HepG2 (cell line): ENCODE measurements around the gene SPATA33. TPM values are rescaled to one million over a fixed set of nuclear protein-coding genes. Genes with fewer than 3 reads are reported as not detected.

Experiments
- ATF4 ChIP-seq, 2 experiments: fragments of 450-650 bp in 1 of 2; sonication (generic) in 1 of 2; formaldehyde crosslinking; IDR thresholded peaks; 2 replicates each; pipeline versions ENCODE4 v1.5.0 to v1.8.0; 2020 to 2022; ENCODE audit warnings: mild to moderate bottlenecking in 1 of 2, missing genetic modification reagents in 1 of 2
- ESRRA ChIP-seq: sonication (generic); formaldehyde crosslinking; IDR thresholded peaks from 2 replicates; pipeline ENCODE4 v1.5.1; 2020; ENCODE audit warnings: mild to moderate bottlenecking, low read depth, missing genetic modification reagents
- PRPF4 ChIP-seq: fragments of 200-400 bp; formaldehyde crosslinking; IDR thresholded peaks from 2 replicates; pipeline ENCODE4 v1.6.1; 2016; ENCODE audit warnings: low read length, low read depth; ENCODE audit not compliant: poor library complexity, severe bottlenecking
- RFXAP ChIP-seq: sonication (generic); formaldehyde crosslinking; IDR thresholded peaks from 2 replicates; pipeline ENCODE4 v1.4.0; 2020; ENCODE audit warnings: missing genetic modification reagents, borderline replicate concordance
- RORA ChIP-seq: sonication (generic); formaldehyde crosslinking; IDR thresholded peaks from 2 replicates; pipeline ENCODE4 v1.5.0; 2020; ENCODE audit warnings: mild to moderate bottlenecking, missing genetic modification reagents, moderate library complexity
- SALL1 ChIP-seq: sonication (generic); formaldehyde crosslinking; IDR thresholded peaks from 2 replicates; pipeline ENCODE4 v1.8.0; 2022; ENCODE audit warnings: mild to moderate bottlenecking, missing genetic modification reagents
- SOX6 ChIP-seq, 2 experiments: fragments of 450-650 bp in 1 of 2; sonication (generic) in 1 of 2; formaldehyde crosslinking in 1 of 2; IDR thresholded peaks; 2 replicates each; pipeline versions ENCODE4 v1.4.0 to v1.6.1; 2017 to 2020; ENCODE audit warnings: antibody characterized with exemption in 1 of 2, mild to moderate bottlenecking in 1 of 2, missing genetic modification reagents in 1 of 2
- TAF15 ChIP-seq: fragments of 200-400 bp; formaldehyde crosslinking; IDR thresholded peaks from one replicate; pipeline ENCODE4 v1.6.1; 2018; ENCODE audit warnings: mild to moderate bottlenecking, low read depth, low read length; ENCODE audit not compliant: poor library complexity, severe bottlenecking
- TERF1 ChIP-seq: sonication (generic); formaldehyde crosslinking; IDR thresholded peaks from 2 replicates; pipeline ENCODE4 v1.8.0; 2022; ENCODE audit warnings: mild to moderate bottlenecking, missing genetic modification reagents, moderate library complexity
- ZBTB8A ChIP-seq: sonication (generic); formaldehyde crosslinking; IDR thresholded peaks from 2 replicates; pipeline ENCODE4 v1.4.0; 2020; ENCODE audit warnings: mild to moderate bottlenecking, low read depth, missing genetic modification reagents, borderline replicate concordance
- ZNF18 ChIP-seq: sonication (generic); formaldehyde crosslinking; IDR thresholded peaks from 2 replicates; pipeline ENCODE4 v1.8.0; 2022; ENCODE audit warnings: mild to moderate bottlenecking, missing genetic modification reagents; ENCODE audit not compliant: insufficient replicate concordance
- ZNF484 ChIP-seq: sonication (generic); formaldehyde crosslinking; IDR thresholded peaks from 2 replicates; pipeline ENCODE4 v1.5.1; 2020; ENCODE audit warnings: mild to moderate bottlenecking, low read depth, missing genetic modification reagents, borderline replicate concordance
- ZNF510 ChIP-seq: sonication (generic); formaldehyde crosslinking; IDR thresholded peaks from 2 replicates; pipeline ENCODE4 v1.4.0; 2020; ENCODE audit warnings: low read depth, mild to moderate bottlenecking, missing genetic modification reagents
- ZNF589 ChIP-seq: sonication (generic); formaldehyde crosslinking; conservative IDR thresholded peaks from 2 replicates; pipeline ENCODE4 v1.8.0; 2022; ENCODE audit warnings: mild to moderate bottlenecking, moderate library complexity, missing genetic modification reagents
- polyA plus RNA-seq, 8 experiments: library from polyadenylated mRNA; depleted of rRNA in 3 of 8; stranded (reverse) in 7 of 8; unstranded in 1 of 8; fragments of >200 nt; fragmentation: Illumina TruSeq in 4 of 8; extraction: Trizol in 4 of 8; gene quantifications; 2 replicates each; pipeline versions ENCODE4 v1.2.1 to v1.2.3, GENCODE V29; 2011 to 2016; ENCODE audit warnings: low read depth in 4 of 8, missing spikeins in 1 of 8, mixed read lengths in 1 of 8; ENCODE audit not compliant: insufficient read depth in 1 of 8
- total RNA-seq, 5 experiments: library from RNA; depleted of rRNA; stranded (reverse); fragments of >200 nt; fragmentation: Illumina TruSeq; extraction: Trizol; gene quantifications; 2 replicates each; pipeline ENCODE4 v1.2.3, GENCODE V29; 2016; ENCODE audit warnings: low read depth in 1 of 5
- TF ChIP-seq, protein P1 (sequence below): sonication (generic); formaldehyde crosslinking; IDR thresholded peaks from 2 replicates; pipeline ENCODE4 v1.9.0; 2021; ENCODE audit warnings: missing genetic modification reagents, mild to moderate bottlenecking, borderline replicate concordance
- TF ChIP-seq, protein P2 (sequence below): sonication (generic); formaldehyde crosslinking; IDR thresholded peaks from 2 replicates; pipeline ENCODE4 v1.5.1; 2020; ENCODE audit warnings: missing genetic modification reagents, mild to moderate bottlenecking, borderline replicate concordance

Gene SPATA33
- total and polyA plus RNA-seq, 2 of the 13 experiments (the other 11 are each of a cell fraction or from before 2014, with no cell fraction given), result 5.7 to 11.0 TPM

DNA sequence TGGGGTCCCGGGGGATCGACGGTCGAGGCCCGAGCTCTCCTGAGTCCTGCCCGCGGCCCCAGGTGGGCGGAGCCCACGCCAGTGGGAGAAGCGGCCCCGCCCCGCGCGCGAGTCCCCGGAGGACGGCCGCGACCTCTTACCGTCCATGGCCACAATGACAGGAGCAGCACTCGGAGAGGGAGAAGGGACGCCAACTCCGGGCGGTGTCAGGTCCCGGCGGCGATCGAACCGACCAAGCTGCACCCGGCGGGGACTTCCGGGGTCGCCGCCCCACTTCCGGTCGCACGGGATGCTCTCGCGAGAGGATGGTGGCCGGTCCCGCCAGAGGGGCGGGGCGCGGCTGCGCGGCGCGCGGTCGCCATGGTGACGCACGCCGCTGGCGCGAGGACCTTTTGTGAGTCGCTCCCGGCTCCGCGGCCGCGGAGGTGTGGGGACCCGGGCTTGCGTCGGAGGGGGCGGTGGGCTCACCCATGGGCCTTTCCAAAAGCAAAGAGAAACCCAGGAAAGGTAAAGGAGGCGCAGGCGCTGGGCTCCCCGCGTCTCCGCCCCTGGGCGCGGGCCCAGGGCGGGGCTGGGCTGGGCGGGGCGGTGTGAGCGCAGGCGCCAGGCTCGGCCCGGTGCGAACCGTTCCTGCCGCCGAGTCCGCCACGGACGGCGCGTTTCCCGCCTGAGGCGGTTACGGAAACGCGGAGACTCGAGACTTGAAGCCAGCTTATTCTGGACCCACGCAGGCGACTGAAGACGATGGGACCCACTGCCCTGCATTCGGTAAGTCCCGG, at the start of gene SPATA33, which contains the start of gene CHMP1A (continued):
- TF ChIP-seq, protein P1, sequence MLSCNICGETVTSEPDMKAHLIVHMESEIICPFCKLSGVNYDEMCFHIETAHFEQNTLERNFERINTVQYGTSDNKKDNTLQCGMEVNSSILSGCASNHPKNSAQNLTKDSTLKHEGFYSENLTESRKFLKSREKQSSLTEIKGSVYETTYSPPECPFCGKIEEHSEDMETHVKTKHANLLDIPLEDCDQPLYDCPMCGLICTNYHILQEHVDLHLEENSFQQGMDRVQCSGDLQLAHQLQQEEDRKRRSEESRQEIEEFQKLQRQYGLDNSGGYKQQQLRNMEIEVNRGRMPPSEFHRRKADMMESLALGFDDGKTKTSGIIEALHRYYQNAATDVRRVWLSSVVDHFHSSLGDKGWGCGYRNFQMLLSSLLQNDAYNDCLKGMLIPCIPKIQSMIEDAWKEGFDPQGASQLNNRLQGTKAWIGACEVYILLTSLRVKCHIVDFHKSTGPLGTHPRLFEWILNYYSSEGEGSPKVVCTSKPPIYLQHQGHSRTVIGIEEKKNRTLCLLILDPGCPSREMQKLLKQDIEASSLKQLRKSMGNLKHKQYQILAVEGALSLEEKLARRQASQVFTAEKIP, result no peak
- TF ChIP-seq RFXAP (CRISPR knock-in tag) (peak; percentile 48; the same call in 1 of the 2 replicates), ESRRA (CRISPR knock-in tag) (no peak), ZBTB8A (CRISPR knock-in tag) (0 out of 2 replicates have a peak, but pooled peaks have one; percentile 52), ZNF510 (CRISPR knock-in tag) (no peak; the same call in 1 of the 2 replicates), ZNF18 (CRISPR knock-in tag) (peak; percentile 41), TAF15 (peak; percentile 45), ZNF589 (CRISPR knock-in tag) (peak; percentile 82; the same call in 1 of the 2 replicates), ATF4 (CRISPR knock-in tag; IDR thresholded peaks at IDR 0.05) (no peak), SALL1 (CRISPR knock-in tag) (peak; percentile 68), SOX6 (IDR thresholded peaks at IDR 0.05) (no peak), SOX6 (CRISPR knock-in tag; IDR thresholded peaks at IDR 0.05) (no peak; the same call in 1 of the 2 replicates), TERF1 (CRISPR knock-in tag) (no peak), PRPF4 (no peak), ZNF484 (CRISPR knock-in tag) (no peak), RORA (CRISPR knock-in tag) (no peak)
- TF ChIP-seq, protein P2, sequence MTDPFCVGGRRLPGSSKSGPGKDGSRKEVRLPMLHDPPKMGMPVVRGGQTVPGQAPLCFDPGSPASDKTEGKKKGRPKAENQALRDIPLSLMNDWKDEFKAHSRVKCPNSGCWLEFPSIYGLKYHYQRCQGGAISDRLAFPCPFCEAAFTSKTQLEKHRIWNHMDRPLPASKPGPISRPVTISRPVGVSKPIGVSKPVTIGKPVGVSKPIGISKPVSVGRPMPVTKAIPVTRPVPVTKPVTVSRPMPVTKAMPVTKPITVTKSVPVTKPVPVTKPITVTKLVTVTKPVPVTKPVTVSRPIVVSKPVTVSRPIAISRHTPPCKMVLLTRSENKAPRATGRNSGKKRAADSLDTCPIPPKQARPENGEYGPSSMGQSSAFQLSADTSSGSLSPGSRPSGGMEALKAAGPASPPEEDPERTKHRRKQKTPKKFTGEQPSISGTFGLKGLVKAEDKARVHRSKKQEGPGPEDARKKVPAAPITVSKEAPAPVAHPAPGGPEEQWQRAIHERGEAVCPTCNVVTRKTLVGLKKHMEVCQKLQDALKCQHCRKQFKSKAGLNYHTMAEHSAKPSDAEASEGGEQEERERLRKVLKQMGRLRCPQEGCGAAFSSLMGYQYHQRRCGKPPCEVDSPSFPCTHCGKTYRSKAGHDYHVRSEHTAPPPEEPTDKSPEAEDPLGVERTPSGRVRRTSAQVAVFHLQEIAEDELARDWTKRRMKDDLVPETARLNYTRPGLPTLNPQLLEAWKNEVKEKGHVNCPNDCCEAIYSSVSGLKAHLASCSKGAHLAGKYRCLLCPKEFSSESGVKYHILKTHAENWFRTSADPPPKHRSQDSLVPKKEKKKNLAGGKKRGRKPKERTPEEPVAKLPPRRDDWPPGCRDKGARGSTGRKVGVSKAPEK (CRISPR knock-in tag), result 0 out of 2 replicates have a peak, but pooled peaks have one; percentile 33
